C4-2B (cell line): ENCODE data around the gene TTC28.

Experiments
- H3K27ac ChIP-seq: fragments of 450-650 bp; 2 replicates; pipeline ENCODE4 v1.5.1; 2017
- CTCF ChIP-seq: fragments of 450-650 bp; conservative IDR thresholded peaks from 2 replicates; pipeline ENCODE4 v1.5.1; 2017; ENCODE audit warnings: mild to moderate bottlenecking
- ZFX ChIP-seq: fragments of 450-650 bp; IDR thresholded peaks from 2 replicates; pipeline ENCODE4 v1.6.1; 2017

Gene TTC28

GRCh38 chr22:28044546-28045173 is 635.0 kb downstream of the TTC28 start:
- no peak for TF ChIP-seq CTCF
- TF ChIP-seq ZFX = no peak
- H3K27ac ChIP-seq = no peak overlapping the region

- no peak overlapping the region for H3K27ac ChIP-seq
- TF ChIP-seq ZFX (no peak), CTCF (no peak)
Observed at GRCh38 chr22:28043266-28043665, 636.4 kb downstream of the TTC28 start.

- H3K27ac ChIP-seq = no peak overlapping the region
- no peak for TF ChIP-seq ZFX
- TF ChIP-seq CTCF = no peak
Observed at GRCh38 chr22:28034760-28035401, 644.8 kb downstream of the TTC28 start.

- TF ChIP-seq ZFX (no peak), CTCF (no peak)
- no peak overlapping the region for H3K27ac ChIP-seq
Observed at GRCh38 chr22:28034145-28034759, 645.4 kb downstream of the TTC28 start.

GRCh38 chr22:28032861-28033260 is 646.8 kb downstream of the TTC28 start:
- H3K27ac ChIP-seq = no peak overlapping the region
- TF ChIP-seq ZFX (no peak), CTCF (no peak)

GRCh38 chr22:28031383-28031922 is 648.2 kb downstream of the TTC28 start:
- no peak overlapping the region for H3K27ac ChIP-seq
- TF ChIP-seq CTCF (no peak), ZFX (no peak)

GRCh38 chr22:28030473-28030872 is 649.2 kb downstream of the TTC28 start:
- TF ChIP-seq CTCF (no peak), ZFX (no peak)
- H3K27ac ChIP-seq = no peak overlapping the region
